Fibroblast of villous mesenchyme (primary cell): ENCODE measurements around the gene AIFM3. TPM values are rescaled to one million over a fixed set of nuclear protein-coding genes. Genes with fewer than 3 reads are reported as not detected.

ENCODE experiments used
- DNase-seq: peaks from one replicate; pipeline ENCODE4 v3.0.0-alpha.2; 2010; ENCODE audit warnings: low read depth
- H3K4me3 ChIP-seq: 2 replicates; pipeline ENCODE4 v1.5.1; 2011; ENCODE audit warnings: low read depth, mild to moderate bottlenecking, low read length
- CTCF ChIP-seq: IDR thresholded peaks from 2 replicates; pipeline ENCODE4 v1.5.1; 2012; ENCODE audit warnings: low read depth, mild to moderate bottlenecking, low read length; ENCODE audit not compliant: insufficient read depth
- total RNA-seq: library from RNA; depleted of rRNA; stranded (reverse); fragments of >200 nt; gene quantifications from 2 replicates; pipeline ENCODE4 v1.2.3, GENCODE V29; 2012

AIFM3 gene
- total RNA-seq, 1 donor, result 0.43 TPM

GRCh38 chr22:20977516-20978170 is 10.6 kb downstream of the AIFM3 start:
- no peak overlapping the region for H3K4me3 ChIP-seq
- no peak for TF ChIP-seq CTCF
- no peak for DNase-seq

- TF ChIP-seq CTCF, result no peak
- no peak for DNase-seq
- no peak overlapping the region for H3K4me3 ChIP-seq
Measured at GRCh38 chr22:20978419-20978818, 11.4 kb downstream of the AIFM3 start.

GRCh38 chr22:20979243-20979809 is 12.3 kb downstream of the AIFM3 start:
- TF ChIP-seq CTCF, result no peak
- H3K4me3 ChIP-seq, result peak overlapping the region; percentile 18
- DNase-seq, result peak; percentile 80

- peak overlapping the region; percentile 18 for H3K4me3 ChIP-seq
- no peak for DNase-seq
- no peak for TF ChIP-seq CTCF
Measured at GRCh38 chr22:20979940-20980453, 12.9 kb downstream of the AIFM3 start.

GRCh38 chr22:20980523-20980922 is 13.5 kb downstream of the AIFM3 start:
- no peak for DNase-seq
- H3K4me3 ChIP-seq, result no peak overlapping the region
- TF ChIP-seq CTCF, result no peak

GRCh38 chr22:20980938-20981722 is 14.1 kb downstream of the AIFM3 start:
- H3K4me3 ChIP-seq, result peak overlapping the region; percentile 91
- no peak for TF ChIP-seq CTCF
- no peak for DNase-seq
